M059J (cell line): ENCODE data around the gene OGDH. TPM values are rescaled to one million over a fixed set of nuclear protein-coding genes. Genes with fewer than 3 reads are reported as not detected.
"Not testable (repeated sequence)": the region's sequence is repeated elsewhere in the genome, so short reads cannot be mapped to it uniquely, and the experiment has no call there.

ENCODE experiments used
- DNase-seq: peaks from one replicate; pipeline ENCODE4 v3.0.0-alpha.2; 2012; ENCODE audit warnings: low read depth
- total RNA-seq: library from RNA; depleted of rRNA; stranded (reverse); fragments of >200 nt; shearing (Covaris generic); gene quantifications from 2 replicates; pipeline ENCODE4 v1.2.3, GENCODE V29; 2014; rRNA removed

OGDH gene
- 45.9 and 56.0 TPM in 2 replicates for total RNA-seq

DNA sequence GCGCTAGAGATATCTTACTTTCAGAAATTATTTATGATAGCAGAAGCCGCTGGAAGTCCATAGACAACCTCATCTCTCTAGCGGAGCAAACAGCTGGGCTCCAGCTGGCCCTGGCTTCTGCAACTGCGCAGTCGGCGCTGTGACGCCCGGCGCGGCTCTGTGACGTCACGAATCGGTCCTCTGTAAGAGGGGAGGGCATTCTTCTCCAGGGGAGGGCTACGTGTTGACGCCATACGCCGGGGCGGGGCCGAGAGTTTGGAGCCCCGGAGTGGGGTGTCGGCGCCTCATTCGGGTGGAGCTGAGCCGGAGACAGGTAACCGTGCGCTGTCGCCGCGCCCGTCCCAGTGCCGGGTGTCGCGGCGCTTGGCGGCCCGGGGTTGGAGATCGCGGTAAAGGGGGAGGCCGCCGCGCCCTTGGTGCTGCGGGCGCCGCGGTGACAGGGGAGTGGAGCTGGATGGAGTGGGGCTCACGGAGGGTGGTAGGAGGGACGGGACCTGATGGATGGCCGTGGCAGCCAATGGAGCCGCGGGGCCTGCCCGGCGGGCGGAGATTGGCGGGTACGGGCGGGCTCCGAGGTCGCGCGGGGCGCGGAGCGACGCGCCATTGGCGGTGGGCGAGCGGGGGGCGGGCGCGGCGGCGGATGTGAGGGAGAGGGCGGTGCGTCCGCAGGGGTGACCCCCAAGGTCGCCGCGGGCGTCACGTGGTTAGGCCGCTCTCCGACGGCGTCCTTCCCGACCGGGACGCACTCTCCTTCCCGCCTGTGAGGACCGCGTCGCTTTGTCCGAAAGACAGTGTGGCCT lies at the start of gene OGDH:
Gene OGDH, plus strand, starts transcription at position 287 of the 800 bp plus-strand sequence. CDS start 17,717 bp downstream, outside the sequence.
- DNase-seq: peak; percentile 98

DNA sequence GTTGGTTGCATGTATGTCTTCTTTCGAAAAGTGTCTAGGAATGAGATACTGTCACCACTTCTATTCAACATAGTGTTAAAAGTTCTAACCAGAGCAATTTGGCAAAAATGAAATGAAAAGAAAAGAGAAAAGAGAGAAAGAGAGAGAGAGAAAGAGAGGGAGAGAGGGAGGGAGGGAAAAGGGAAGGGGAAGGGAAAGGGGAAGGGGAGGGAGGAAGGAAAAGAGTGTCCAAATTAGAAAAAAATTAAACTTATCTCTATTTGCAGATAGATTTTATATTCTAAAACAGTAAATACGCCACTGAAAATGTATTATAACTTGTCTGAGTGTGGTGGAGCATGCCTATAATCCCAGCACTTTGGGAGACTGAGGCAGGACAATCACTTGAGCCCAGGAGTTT lies 48.9 kb upstream of the OGDH start:
- no peak for DNase-seq

DNA sequence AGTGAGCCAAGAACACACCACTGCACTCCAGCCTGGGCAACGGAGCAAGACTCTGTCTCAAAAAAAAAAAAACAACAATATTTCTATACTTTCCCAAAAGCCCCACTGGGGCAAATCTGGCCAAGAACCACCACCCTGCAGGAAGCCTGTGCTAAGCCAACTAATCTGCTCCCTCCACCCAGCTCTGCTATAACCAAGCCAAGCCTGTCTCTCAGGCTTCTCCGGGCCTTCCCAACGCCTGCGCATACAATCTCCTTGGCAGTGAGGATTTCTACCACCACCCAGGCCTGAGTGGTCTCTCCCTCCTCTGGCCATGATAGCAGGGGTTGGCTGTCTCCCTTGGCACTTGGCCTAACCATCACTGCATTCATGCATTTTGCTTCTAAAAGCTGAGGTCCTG lies 46.9 kb upstream of the OGDH start:
- no peak for DNase-seq

DNA sequence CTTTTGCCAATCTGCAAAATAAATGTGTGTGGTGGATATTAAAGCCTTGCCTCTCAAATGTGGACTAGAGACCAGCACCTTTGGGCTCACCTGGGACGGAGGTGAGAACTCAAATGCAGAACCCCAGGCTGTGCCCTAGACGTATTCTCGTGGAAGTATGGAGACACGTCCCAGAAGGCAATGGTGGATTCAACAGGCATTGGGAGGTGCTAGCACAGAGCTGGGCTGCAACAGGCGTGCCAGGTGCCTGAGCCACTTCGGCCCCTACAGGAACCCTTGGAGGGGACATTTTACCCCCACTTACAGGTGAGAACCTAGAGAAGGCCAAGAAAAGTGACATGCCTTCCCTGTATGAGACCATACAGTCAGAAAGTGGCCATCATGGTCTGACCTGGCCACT lies 44.9 kb upstream of the OGDH start:
- no peak for DNase-seq

DNA sequence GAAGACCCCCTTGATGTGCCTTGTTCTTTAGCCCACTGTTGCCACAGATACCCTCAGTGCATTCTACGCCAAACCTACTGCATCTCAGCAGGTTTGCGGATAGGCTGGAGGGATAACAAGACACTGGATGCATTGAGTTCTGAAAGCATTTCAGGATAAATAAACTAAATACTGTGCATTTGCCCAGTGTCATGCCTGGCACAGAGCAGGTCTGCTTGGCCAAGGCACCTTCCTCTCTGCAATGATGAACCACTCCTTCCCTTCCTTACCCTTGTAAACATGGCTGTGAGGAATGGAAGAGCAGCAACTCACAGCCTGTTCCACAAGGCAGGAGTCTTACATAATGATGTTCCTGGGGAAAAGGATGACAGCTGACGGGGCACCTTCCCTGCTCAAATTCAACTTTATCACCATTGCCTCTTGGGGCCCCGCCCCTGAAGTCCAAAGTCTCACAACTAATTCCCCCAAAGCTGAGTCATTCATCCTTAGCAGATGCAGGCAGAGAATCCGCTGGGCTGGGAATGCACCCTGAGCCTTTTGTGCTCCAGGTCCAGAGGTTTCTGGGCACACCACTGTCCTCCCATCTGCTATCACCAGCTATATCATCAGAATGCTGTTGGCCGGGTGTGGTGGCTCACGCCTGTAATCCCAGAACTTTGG lies 44.3 kb upstream of the OGDH start:
- peak; percentile 78 for DNase-seq

DNA sequence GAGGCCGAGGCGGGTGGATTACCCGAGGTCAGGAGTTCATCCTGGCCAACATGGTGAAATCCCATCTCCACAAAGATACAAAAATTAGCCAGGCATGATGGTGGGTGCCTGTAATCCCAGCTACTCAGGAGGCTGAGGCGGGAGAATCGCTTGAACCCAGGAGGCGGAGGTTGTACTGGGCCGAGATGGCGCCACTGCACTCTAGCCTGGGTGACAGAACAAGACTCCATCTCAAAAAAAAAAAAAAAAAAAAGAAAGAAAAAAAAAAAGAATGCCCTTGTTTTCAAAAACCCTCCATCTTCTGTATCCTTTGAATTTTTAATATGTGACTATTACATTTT lies 43.8 kb upstream of the OGDH start:
- DNase-seq: not testable (repeated sequence)

DNA sequence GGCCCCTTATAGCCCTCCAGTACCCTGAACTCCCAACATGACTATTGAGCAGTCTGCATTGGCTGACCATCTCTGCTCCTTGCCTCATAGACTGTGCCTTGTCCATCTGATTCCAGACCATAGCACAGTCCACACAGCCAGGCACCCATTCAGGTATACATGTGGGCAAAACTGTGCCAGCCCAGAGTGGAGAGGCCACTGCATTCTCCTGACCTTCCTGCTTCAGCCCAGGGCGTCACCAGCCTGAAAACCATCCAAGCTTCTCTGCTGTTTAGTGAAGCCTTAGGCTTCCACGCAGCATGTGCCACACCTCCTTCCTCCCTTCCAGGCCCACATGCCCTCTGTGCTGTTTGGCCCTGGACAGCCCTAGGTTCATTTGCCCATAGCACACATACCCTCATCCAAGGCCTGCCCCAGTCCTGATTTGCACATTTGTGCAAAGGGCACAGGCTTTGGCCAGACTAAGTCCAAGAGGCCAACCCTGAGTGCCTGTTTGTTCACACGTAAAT lies 43.2 kb upstream of the OGDH start:
- no peak for DNase-seq

DNA sequence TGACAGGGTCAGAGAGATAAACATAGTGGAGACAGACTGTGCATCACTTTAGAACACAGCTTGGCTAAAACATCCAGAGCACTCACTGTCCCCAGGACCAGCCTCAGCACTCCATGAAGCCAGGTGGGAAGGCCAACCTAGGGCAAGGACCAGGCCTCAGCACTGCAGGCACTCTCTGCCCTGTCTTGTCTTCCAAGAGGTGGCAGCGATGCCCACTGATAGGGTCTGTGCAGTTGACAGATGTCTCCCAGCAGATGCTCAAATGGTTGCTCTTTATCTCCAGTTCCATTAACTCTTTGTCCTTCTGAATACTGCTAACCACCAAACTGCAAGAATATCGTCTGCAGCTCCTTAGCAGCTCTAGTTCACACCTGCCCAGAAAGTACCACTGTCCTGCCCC lies 41.8 kb upstream of the OGDH start:
- no peak for DNase-seq

DNA sequence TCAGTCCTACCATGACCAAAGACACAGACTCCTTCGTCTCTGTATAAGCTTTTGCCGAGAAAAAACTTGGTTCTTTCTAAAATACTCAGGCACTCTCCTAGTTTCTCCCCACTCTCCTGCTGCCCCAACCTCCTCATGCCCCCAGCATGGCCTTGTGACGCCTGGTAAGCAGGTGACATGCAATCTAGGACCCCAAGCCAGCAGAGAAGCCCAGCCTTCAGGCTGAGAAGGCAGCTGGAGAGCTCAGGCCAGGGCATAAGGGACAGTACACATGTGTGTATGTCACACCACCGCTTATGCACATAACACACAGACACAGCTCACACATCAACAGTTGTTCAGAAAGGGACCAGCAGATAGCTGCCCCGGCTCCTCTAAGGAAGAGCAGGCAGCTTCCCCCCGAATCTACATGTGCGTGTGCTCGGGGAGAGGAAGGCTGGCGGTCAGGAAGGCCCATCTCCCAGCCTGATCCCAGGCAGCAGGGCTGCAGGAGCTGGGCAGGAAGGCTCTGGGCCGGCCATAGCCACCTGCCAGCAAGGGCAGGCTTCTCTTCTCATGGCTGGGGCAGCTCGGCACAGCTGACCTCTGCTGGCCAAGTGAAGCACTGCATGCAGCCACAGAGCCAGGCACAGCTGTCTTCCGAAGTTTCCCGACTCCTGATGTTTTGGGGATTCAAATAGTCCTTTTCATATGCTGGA lies 41.2 kb upstream of the OGDH start:
- DNase-seq: peak; percentile 50

DNA sequence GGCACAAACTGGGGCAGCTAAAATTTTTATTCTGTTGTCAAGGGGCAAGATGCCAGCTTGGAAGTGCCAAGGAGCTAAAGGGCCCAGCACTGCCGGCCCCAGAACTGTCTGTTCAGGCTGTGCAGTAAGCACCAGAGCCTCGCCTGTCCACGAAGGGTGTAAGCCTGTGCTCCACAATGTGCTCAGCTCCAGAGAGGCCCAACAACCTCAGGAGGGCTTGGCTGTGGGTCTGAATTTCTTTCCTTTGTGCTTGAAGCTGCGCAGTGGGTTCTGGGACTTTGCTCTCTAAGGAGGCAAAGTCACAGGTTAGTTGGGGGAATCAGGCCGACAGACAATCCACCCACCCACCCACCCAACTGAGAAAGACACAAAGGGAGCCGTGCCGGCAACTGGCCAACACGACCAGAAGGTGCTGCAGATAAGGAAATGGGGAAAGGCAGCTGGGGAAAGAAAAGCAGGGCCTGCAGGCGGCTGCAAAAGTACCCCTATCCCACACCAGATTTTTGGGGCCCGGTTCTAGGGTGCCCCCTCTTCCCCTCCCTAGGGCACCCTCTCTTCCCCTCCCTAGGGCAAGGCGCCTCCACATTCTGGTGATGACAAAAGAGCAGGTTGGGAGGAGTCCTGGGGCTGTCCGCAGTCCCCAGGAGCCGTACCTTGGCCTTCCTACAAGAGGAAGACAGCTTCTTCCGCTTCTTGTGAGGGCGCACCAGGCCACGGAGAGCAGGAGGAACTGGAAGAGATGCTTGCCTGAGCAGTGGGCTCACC lies 40.5 kb upstream of the OGDH start:
- DNase-seq: no peak

DNA sequence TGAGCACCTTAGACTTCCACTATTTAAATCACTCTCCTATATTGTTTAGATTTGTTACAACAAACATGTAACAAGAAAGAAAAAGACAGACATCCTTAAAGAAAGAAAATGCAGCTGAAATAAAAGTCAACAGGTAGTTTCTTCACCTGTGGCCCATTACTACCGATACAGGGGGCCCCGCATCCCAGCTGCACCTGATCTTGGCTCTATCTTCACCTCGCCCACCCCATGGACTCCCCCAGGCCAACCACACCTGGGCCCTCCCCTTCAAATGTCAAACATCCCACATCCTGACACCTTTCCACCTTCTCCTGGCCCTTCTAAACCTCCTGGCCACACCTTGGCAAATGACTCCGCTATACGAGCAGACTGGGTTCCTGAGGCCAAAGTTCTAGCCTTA lies 39.7 kb upstream of the OGDH start:
- DNase-seq: no peak

DNA sequence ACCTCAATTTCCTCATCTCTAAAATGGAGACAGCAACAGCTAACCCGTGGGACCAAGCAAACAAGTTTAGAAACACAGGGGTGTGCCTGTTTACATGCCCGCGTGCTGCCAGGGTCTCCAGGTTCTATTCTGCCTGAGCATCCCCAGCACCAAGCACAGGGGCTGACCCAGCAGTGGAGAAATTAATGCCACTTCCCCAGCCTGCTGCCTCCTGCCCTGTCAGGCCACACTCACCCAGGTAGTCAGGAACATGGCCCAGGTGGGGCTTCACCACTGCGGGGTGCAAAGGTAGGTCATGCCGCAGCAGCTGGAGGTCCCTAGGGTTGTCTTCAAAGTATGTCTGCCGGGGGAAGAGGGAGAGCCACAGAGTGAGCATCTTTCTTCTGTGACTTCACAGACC lies 38.5 kb upstream of the OGDH start:
- DNase-seq: no peak

DNA sequence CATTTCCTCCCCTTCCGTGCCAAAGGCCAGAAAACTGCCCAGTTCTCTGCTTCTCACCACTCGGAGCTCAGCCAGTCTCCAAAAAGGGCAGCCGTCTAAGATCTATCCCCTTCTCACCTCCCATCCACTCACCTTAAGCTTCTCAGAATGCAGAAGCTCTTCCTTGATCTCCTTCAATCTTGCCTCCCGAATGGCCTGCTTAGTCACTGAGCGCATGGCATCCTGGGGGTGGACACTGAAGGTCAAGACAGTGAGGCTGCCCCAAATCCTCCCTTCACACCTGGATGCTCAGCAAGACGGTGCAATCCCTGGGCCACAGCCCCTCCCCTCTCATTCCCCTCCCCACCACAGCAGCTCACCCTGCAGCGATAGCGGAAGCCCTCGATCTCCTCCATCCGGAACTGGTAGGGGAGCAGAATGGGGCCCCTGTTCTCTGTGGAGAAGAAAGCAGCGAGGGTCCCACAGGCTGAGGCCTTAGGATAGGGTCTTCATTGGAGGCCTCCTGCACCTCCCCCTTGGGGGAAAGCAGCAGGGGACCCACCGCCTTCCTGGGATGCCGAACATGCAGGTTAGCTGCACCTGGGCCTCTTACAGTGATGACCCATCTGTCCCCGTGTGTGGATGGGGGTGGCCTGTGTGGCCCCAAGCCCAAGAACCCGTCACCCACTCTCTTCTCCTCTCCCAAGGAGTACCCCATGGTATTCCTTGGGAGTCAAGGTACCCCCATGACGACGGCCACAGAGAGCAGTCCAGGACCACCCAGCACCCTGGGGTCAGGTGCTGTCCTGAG lies 37.5 kb upstream of the OGDH start:
- DNase-seq: no peak

DNA sequence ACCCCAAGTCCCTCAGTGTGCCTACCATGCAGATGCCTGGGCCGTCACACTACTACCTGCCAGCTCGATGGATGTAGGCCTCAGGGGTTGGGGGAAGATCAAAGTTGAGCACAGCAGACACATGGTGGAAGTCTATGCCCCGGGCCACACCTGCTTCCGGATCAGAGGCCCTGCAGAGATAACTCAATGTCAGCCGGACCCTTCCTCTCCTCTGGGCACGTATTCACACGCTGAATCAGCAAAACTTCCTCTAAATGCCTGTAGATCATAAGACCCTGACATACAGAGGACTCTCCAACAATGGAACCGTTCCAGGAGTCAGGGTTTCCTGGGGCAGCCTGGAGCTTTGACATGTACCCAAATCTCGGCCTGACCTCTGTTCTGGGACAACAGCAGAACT lies 36.5 kb upstream of the OGDH start:
- no peak for DNase-seq

DNA sequence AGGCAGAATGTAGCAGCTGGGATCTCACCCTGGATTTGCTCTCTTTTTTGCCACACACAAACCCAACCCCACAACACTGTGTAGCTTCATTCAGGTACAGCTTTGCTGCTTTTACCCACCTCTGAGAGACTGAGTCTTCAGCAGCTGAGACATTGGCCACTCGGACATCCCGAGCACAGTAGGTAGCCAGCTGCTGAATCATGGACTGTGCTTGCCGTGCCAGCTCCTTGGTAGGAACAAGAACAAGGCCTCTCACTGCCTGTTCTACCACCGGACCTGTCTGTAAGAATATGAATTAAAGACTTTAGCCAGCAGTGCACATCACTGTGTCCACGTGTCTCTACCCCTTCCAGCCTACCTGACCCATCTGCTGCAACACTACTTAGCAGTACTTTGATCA lies 33.7 kb upstream of the OGDH start:
- DNase-seq: no peak

DNA sequence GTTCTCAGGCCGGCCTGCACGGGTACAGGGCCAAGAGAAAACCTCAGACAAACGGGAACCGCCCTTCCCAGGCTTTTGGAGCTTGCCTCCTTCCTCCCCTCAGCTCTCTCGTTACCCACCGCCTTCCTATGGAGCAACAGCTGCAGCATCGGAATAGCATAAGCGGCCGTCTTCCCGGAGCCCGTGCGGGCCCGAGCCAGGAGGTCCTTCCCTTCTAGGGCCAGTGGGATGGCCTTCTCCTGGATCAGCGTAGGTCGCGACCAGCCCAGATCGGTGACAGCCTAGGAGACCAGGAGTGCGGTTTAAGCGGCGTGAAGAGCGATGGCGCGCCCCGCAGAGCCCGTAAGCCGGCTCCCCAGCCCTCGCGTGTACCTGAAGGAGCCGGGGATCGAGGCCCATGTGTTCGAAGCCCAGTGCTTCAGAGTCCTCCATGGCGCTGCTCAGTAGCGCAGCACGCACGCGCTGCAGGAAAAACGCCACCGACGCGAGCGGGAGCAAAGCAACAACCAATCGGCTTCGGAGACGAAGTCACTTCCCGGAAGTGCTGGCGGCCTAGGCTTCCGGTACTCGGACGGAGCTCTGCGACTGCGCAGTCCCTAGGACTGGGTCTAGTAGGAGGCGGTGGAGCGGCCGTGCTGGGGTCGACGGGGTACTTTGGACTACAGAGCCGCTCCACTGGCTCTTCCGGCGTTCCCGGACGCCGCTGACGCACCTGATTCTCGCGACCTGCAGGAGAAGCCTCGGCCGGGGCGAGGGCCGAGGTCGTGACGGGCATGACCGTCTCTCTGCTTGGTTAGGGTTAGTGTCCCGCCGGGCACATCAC lies 32.8 kb upstream of the OGDH start, which contains the start of gene DDX56:
Gene DDX56, minus strand, starts transcription at position 445 of the 823 bp plus-strand sequence. Its CDS starts 13 bp downstream, at position 432.
- peak; percentile 95 for DNase-seq

DNA sequence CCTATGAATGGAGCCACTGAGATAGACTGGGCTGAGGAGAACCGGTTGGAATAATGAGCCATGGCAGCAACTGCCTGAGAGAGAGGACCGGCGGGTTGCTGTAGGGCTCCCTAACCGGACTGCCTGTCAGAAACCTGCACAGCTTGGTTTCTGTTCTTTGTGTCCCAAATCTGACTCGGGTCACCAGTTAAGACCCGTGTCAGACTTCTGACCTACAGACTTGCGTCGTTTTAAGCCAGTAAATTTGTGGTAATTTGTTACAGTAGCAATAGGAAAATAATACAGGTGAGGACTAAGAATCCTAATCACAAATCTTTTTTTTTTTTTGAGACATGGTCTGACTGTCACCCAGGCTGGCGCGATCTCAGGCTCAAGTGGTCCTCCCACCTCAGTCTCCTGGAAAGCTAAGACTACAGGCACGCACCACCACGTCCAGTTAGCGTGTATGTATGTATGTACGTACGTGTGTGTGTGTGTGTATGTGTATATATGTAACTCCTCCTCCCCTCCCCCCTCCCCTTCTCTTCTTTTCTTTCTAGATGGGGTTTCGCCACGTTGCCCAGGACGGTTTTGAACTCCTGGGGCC lies 32.0 kb upstream of the OGDH start:
- DNase-seq: no peak

DNA sequence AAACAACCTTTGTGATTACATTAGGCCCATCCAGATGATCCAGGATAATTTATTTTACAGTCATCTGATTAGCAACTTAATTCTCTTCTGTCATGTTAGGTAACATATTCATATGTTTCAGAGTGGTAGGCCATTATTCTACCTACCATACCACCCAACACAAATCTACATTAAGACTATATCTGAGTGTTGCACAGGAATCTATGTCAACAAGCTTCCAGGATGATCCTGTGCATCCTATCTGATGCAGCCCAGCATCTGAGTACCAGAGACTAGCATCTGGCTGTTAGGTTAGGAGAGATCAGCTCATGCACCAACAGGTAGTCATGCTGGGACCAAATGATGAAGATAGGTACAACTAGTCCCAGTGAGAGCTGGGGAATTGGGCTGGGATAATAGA lies 31.4 kb upstream of the OGDH start:
- no peak for DNase-seq

DNA sequence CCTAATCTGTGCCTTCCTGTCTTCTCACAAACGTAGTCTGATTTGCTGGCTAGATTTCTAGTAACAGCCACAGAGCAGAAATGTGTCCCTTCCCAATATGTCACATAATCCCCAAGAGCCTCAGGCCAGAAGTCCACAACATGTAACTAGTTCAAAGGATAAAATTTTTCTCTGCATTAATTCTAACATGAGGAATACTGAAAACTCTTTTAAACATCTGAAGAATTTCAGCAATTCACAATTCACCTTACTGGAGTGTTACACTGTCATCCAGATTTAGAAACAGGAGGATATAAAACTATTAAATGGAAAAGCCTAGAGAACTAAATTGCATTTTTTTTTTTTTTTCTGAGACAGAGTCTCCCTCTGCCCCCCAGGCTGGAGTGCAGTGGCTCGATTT lies 30.2 kb upstream of the OGDH start:
- DNase-seq: no peak
